Mesothelial cell of epicardium (in vitro differentiated cells): ENCODE measurements around the gene FAM78A. TPM values are rescaled to one million over a fixed set of nuclear protein-coding genes. Genes with fewer than 3 reads are reported as not detected.
"Not testable (repeated sequence)": the region's sequence is repeated elsewhere in the genome, so short reads cannot be mapped to it uniquely, and the experiment has no call there.

Experiments used
- DNase-seq, 2 experiments: peaks; one replicate each; pipeline ENCODE4 v3.0.0; 2021; ENCODE audit warnings: low spot score in 2 of 2; ENCODE audit not compliant: unreplicated experiment in 2 of 2
- H3K27ac Mint-ChIP-seq: 2 replicates; pipeline ENCODE4 v1.8.0; 2021; ENCODE audit warnings: mixed read lengths
- H3K27me3 Mint-ChIP-seq: 2 replicates; pipeline ENCODE4 v1.8.0; 2021; ENCODE audit warnings: low read depth, mixed read lengths
- H3K36me3 Mint-ChIP-seq: 2 replicates; pipeline ENCODE4 v1.8.0; 2021; ENCODE audit warnings: mixed read lengths
- H3K4me1 Mint-ChIP-seq: 2 replicates; pipeline ENCODE4 v1.8.0; 2021; ENCODE audit warnings: mixed read lengths
- H3K4me3 Mint-ChIP-seq: 2 replicates; pipeline ENCODE4 v1.8.0; 2021; ENCODE audit warnings: mild to moderate bottlenecking, moderate library complexity, mixed read lengths
- H3K9me3 Mint-ChIP-seq: 2 replicates; pipeline ENCODE4 v1.8.0; 2021; ENCODE audit warnings: mixed read lengths
- CTCF ChIP-seq: fragments of 200-600 bp; sonication (generic); IDR thresholded peaks from one replicate; pipeline ENCODE4 v1.5.0; 2021; ENCODE audit warnings: antibody characterized with exemption; ENCODE audit not compliant: unreplicated experiment
- total RNA-seq: library from RNA; stranded (reverse); gene quantifications from 3 replicates; pipeline ENCODE4 v1.2.1, GENCODE V29; 2021

The FAM78A gene
- total RNA-seq, 1 donor from 2014 or later, result 0.80 TPM

GRCh38 chr9:131217331-131218031, 58.8 kb downstream of the FAM78A start:
- H3K4me1 Mint-ChIP-seq, result no peaks in the 10 kb centered on the region

GRCh38 chr9:131216806-131217205, 59.5 kb downstream of the FAM78A start:
- H3K27me3 Mint-ChIP-seq, result no peaks in the 10 kb centered on the region
- DNase-seq, result no peak
- H3K27ac Mint-ChIP-seq, result no peak overlapping the region
- peaks cover 8% of the 10 kb centered on the region for H3K9me3 Mint-ChIP-seq
- no peaks in the 10 kb centered on the region for H3K4me1 Mint-ChIP-seq
- TF ChIP-seq CTCF, result no peak
- H3K4me3 Mint-ChIP-seq, result no peak overlapping the region
- H3K36me3 Mint-ChIP-seq, result peaks cover 21% of the 10 kb centered on the region

More at GRCh38 chr9:131217331-131218031, 58.8 kb downstream of the FAM78A start:
- Mint-ChIP-seq H3K4me3 (no peak overlapping the region), H3K9me3 (peaks cover 4% of the 10 kb centered on the region), H3K27ac (no peak overlapping the region), H3K36me3 (peaks cover 17% of the 10 kb centered on the region), H3K27me3 (no peaks in the 10 kb centered on the region)
- TF ChIP-seq CTCF, result no peak
- no peak for DNase-seq

- Mint-ChIP-seq H3K27ac (no peak overlapping the region), H3K9me3 (peaks cover 25% of the 10 kb centered on the region), H3K36me3 (peaks cover 33% of the 10 kb centered on the region)
Observed at GRCh38 chr9:131214876-131215275, 61.4 kb downstream of the FAM78A start.

GRCh38 chr9:131214286-131214856, 61.9 kb downstream of the FAM78A start:
- Mint-ChIP-seq H3K27me3 (no peaks in the 10 kb centered on the region), H3K4me1 (no peaks in the 10 kb centered on the region), H3K4me3 (no peak overlapping the region), H3K36me3 (peaks cover 38% of the 10 kb centered on the region), H3K9me3 (peaks cover 29% of the 10 kb centered on the region), H3K27ac (no peak overlapping the region)
- no peak for TF ChIP-seq CTCF
- no peak for DNase-seq

More at GRCh38 chr9:131214876-131215275, 61.4 kb downstream of the FAM78A start:
- Mint-ChIP-seq H3K27me3 (no peaks in the 10 kb centered on the region), H3K4me3 (no peak overlapping the region), H3K4me1 (no peaks in the 10 kb centered on the region)
- DNase-seq, result no peak
- TF ChIP-seq CTCF, result no peak

GRCh38 chr9:131211920-131212319, 64.4 kb downstream of the FAM78A start:
- not testable (repeated sequence) for H3K4me1 Mint-ChIP-seq, H3K27me3 Mint-ChIP-seq, DNase-seq, H3K4me3 Mint-ChIP-seq, H3K27ac Mint-ChIP-seq
- peaks cover 32% of the 10 kb centered on the region for H3K9me3 Mint-ChIP-seq
- peaks cover 50% of the 10 kb centered on the region for H3K36me3 Mint-ChIP-seq

Other genes with a start within 250 kb of the FAM78A start
- gene AIF1L, start 180.0 kb downstream of the FAM78A start, total RNA-seq, result 20.0 to 23.1 TPM (median 20.6 TPM) in 3 replicates
- gene NUP214, start 150.9 kb downstream of the FAM78A start, total RNA-seq, result 65.6 to 69.6 TPM (median 69.4 TPM) in 3 replicates
- 0.60 to 1.1 TPM (median 0.79 TPM) in 3 replicates for gene PLPP7, start 13.2 kb upstream of the FAM78A start, total RNA-seq
- gene PRRC2B, start 117.6 kb upstream of the FAM78A start, total RNA-seq, result 495 to 505 TPM (median 497 TPM) in 3 replicates
- 54.8 to 59.2 TPM (median 57.2 TPM) in 3 replicates for gene POMT1, start 226.4 kb upstream of the FAM78A start, total RNA-seq